SK-N-SH treated with all-trans-retinoic acid at 6 μM for 48 hours (cell line): ENCODE measurements around the gene PHF23.
A peak's percentile ranks its signal among the peaks of the same experiment; 100 is the strongest.

Source experiments
- ATAC-seq: fragments of 200-7000 bp; cut with Tn5 transposase; 3 replicates; pipeline ENCODE4 v1.9.1; 2020; ENCODE audit warnings: mild to moderate bottlenecking, moderate library complexity
- ARNTL ChIP-seq: fragments of 450-650 bp; formaldehyde crosslinking; IDR thresholded peaks from 2 replicates; pipeline ENCODE4 v1.5.0; 2020; ENCODE audit warnings: low read depth, mild to moderate bottlenecking, moderate library complexity, borderline replicate concordance
- CREB5 ChIP-seq: fragments of 250-450 bp; sonication (Bioruptor Pico); IDR thresholded peaks from 2 replicates; pipeline ENCODE4 v1.5.1; 2020; ENCODE audit warnings: low read depth, mild to moderate bottlenecking, moderate library complexity
- CSDC2 ChIP-seq: fragments of 250-450 bp; sonication (Bioruptor Pico); IDR thresholded peaks from 2 replicates; pipeline ENCODE4 v1.5.0; 2020; ENCODE audit warnings: mild to moderate bottlenecking, moderate library complexity
- CSRNP3 ChIP-seq: fragments of 250-450 bp; sonication (Bioruptor Pico); IDR thresholded peaks from 2 replicates; pipeline ENCODE4 v1.5.1; 2021; ENCODE audit warnings: mild to moderate bottlenecking, moderate library complexity
- GLIS3 ChIP-seq: fragments of 250-450 bp; sonication (Bioruptor Pico); IDR thresholded peaks from 2 replicates; pipeline ENCODE4 v1.5.0; 2020; ENCODE audit warnings: mild to moderate bottlenecking, moderate library complexity
- ISL1 ChIP-seq: fragments of 250-450 bp; sonication (Bioruptor Pico); IDR thresholded peaks from 2 replicates; pipeline ENCODE4 v2.1.2; 2022; ENCODE audit warnings: mild to moderate bottlenecking, moderate library complexity
- OSR1 ChIP-seq: fragments of 250-450 bp; sonication (Bioruptor Pico); IDR thresholded peaks from 2 replicates; pipeline ENCODE4 v1.8.0; 2022; ENCODE audit warnings: moderate library complexity, mild to moderate bottlenecking, inconsistent platforms
- PATZ1 ChIP-seq: fragments of 250-450 bp; sonication (Bioruptor Pico); IDR thresholded peaks from 2 replicates; pipeline ENCODE4 v1.8.0; 2020; ENCODE audit warnings: mild to moderate bottlenecking, moderate library complexity, borderline replicate concordance
- PPARA ChIP-seq: fragments of 250-450 bp; sonication (Bioruptor Pico); IDR thresholded peaks from 2 replicates; pipeline ENCODE4 v1.5.0; 2020; ENCODE audit warnings: mild to moderate bottlenecking, borderline replicate concordance
- RARB ChIP-seq: fragments of 250-450 bp; sonication (Bioruptor Pico); IDR thresholded peaks from 2 replicates; pipeline ENCODE4 v1.8.0; 2021; ENCODE audit warnings: mild to moderate bottlenecking, moderate library complexity
- SNAI2 ChIP-seq: fragments of 250-450 bp; sonication (Bioruptor Pico); IDR thresholded peaks from 2 replicates; pipeline ENCODE4 v1.5.0; 2020; ENCODE audit warnings: mild to moderate bottlenecking, moderate library complexity
- TOX ChIP-seq: fragments of 250-450 bp; sonication (Bioruptor Pico); IDR thresholded peaks from 2 replicates; pipeline ENCODE4 v1.8.0; 2021; ENCODE audit warnings: mild to moderate bottlenecking, moderate library complexity, borderline replicate concordance
- TSHZ2 ChIP-seq: fragments of 250-450 bp; sonication (Bioruptor Pico); IDR thresholded peaks from 2 replicates; pipeline ENCODE4 v1.5.0; 2020; ENCODE audit warnings: mild to moderate bottlenecking, moderate library complexity
- ZNF70 ChIP-seq: fragments of 450-650 bp; formaldehyde crosslinking; IDR thresholded peaks from 2 replicates; pipeline ENCODE4 v1.5.0; 2020; ENCODE audit warnings: mild to moderate bottlenecking, moderate library complexity

The PHF23 gene

GRCh38 chr17:7220593-7221277 lies 18.5 kb downstream of the PHF23 start (continued):
- TF ChIP-seq TSHZ2 (CRISPR knock-in tag): no peak

- ATAC-seq: peak; percentile 79
- TF ChIP-seq ARNTL (CRISPR knock-in tag): no peak
- no peak for TF ChIP-seq PATZ1 (CRISPR knock-in tag)
- peak; percentile 72; the same call in 1 of the 2 replicates for TF ChIP-seq PPARA (CRISPR knock-in tag)
- TF ChIP-seq ZNF70 (CRISPR knock-in tag): 0 out of 2 replicates have a peak, but pooled peaks have one; percentile 18
- TF ChIP-seq GLIS3 (CRISPR knock-in tag): peak; percentile 76; the same call in 1 of the 2 replicates
- no peak for TF ChIP-seq TOX (CRISPR knock-in tag)
These were observed 19.3 kb downstream of the PHF23 start, which contains the start of the genes ACADVL and DLG4 for GRCh38 chr17:7219812-7220592. Gene ACADVL, plus strand, starts transcription at chr17:7219938. Its CDS starts 47 bp downstream, at chr17:7219985. Gene DLG4, minus strand, starts transcription at chr17:7219836.

GRCh38 chr17:7219229-7219811 lies 19.9 kb downstream of the PHF23 start:
- 0 out of 2 replicates have a peak, but pooled peaks have one; percentile 19 for TF ChIP-seq TSHZ2 (CRISPR knock-in tag)
- TF ChIP-seq ISL1 (CRISPR knock-in tag): no peak
- TF ChIP-seq CREB5: no peak
- 0 out of 2 replicates have a peak, but pooled peaks have one; percentile 59 for TF ChIP-seq RARB (CRISPR knock-in tag)
- TF ChIP-seq CSDC2 (CRISPR knock-in tag): no peak
- 0 out of 2 replicates have a peak, but pooled peaks have one; percentile 26 for TF ChIP-seq PATZ1 (CRISPR knock-in tag)
- no peak for TF ChIP-seq OSR1
- no peak for TF ChIP-seq SNAI2 (CRISPR knock-in tag)
- TF ChIP-seq CSRNP3: no peak
- TF ChIP-seq TOX (CRISPR knock-in tag): no peak
- ATAC-seq: no peak
